Astrocyte (in vitro differentiated cells and primary cell): ENCODE data around the gene GABARAPL2. TPM values are rescaled to one million over a fixed set of nuclear protein-coding genes. Genes with fewer than 3 reads are reported as not detected.

Experiments
- DNase-seq: peaks from one replicate; pipeline ENCODE4 v3.0.0-alpha.2; 2010; ENCODE audit warnings: low read depth
- FAIRE-seq: peaks from 2 replicates; lab custom pipeline; 2011; peaks lifted over from hg19 to GRCh38; lab: Jason Lieb, UNC
- H2AFZ ChIP-seq: 2 replicates; pipeline ENCODE4 v1.6.0; 2012; ENCODE audit warnings: low read depth, low read length, inconsistent platforms
- H3K27ac ChIP-seq: 2 replicates; pipeline ENCODE4 v1.5.1; 2011; ENCODE audit warnings: low read depth, low read length, inconsistent platforms
- H3K27me3 ChIP-seq: 2 replicates; pipeline ENCODE4 v1.6.0; 2011; ENCODE audit warnings: low read length, inconsistent platforms; ENCODE audit not compliant: insufficient read depth
- H3K36me3 ChIP-seq: 2 replicates; pipeline ENCODE4 v1.5.1; 2011; ENCODE audit warnings: low read length, inconsistent platforms; ENCODE audit not compliant: insufficient read depth
- H3K4me1 ChIP-seq: 2 replicates; pipeline ENCODE4 v1.5.1; 2011; ENCODE audit warnings: low read length, inconsistent platforms; ENCODE audit not compliant: insufficient read depth
- H3K4me2 ChIP-seq: 2 replicates; pipeline ENCODE4 v1.6.0; 2012; ENCODE audit warnings: low read length, inconsistent platforms
- H3K4me3 ChIP-seq: 2 replicates; pipeline ENCODE4 v1.5.1; 2011; ENCODE audit warnings: low read depth, mild to moderate bottlenecking, low read length, inconsistent platforms; ENCODE audit not compliant: insufficient read depth
- H3K79me2 ChIP-seq: 2 replicates; pipeline ENCODE4 v1.6.0; 2012; ENCODE audit warnings: mild to moderate bottlenecking, low read length, inconsistent platforms; ENCODE audit not compliant: insufficient read depth
- H3K9ac ChIP-seq: 2 replicates; pipeline ENCODE4 v1.6.0; 2012; ENCODE audit warnings: mild to moderate bottlenecking, low read length, inconsistent platforms
- H3K9me3 ChIP-seq: 2 replicates; pipeline ENCODE4 v1.5.1; 2012; ENCODE audit warnings: low read depth, mild to moderate bottlenecking, low read length, inconsistent platforms; ENCODE audit not compliant: insufficient read depth
- H4K20me1 ChIP-seq: 2 replicates; pipeline ENCODE4 v1.6.0; 2012; ENCODE audit warnings: low read length, inconsistent platforms; ENCODE audit not compliant: insufficient read depth
- H3K27ac Mint-ChIP-seq: one replicate; pipeline ENCODE4 v1.8.0; 2021; ENCODE audit warnings: mild to moderate bottlenecking, mixed read lengths; ENCODE audit not compliant: unreplicated experiment
- H3K27me3 Mint-ChIP-seq: one replicate; pipeline ENCODE4 v1.8.0; 2021; ENCODE audit warnings: low read depth, mixed read lengths; ENCODE audit not compliant: unreplicated experiment
- H3K36me3 Mint-ChIP-seq: one replicate; pipeline ENCODE4 v1.8.0; 2021; ENCODE audit warnings: low read depth, mixed read lengths; ENCODE audit not compliant: unreplicated experiment
- H3K4me1 Mint-ChIP-seq: one replicate; pipeline ENCODE4 v1.8.0; 2021; ENCODE audit warnings: low read depth, mixed read lengths; ENCODE audit not compliant: unreplicated experiment
- H3K4me3 Mint-ChIP-seq: one replicate; pipeline ENCODE4 v1.8.0; 2021; ENCODE audit warnings: mild to moderate bottlenecking, moderate library complexity, mixed read lengths; ENCODE audit not compliant: unreplicated experiment
- H3K9me3 Mint-ChIP-seq: one replicate; pipeline ENCODE4 v1.8.0; 2021; ENCODE audit warnings: mild to moderate bottlenecking, mixed read lengths; ENCODE audit not compliant: unreplicated experiment
- CTCF ChIP-seq: IDR thresholded peaks from 2 replicates; pipeline ENCODE4 v1.5.1; 2011; ENCODE audit warnings: low read depth, mild to moderate bottlenecking, inconsistent platforms, low read length, moderate library complexity; ENCODE audit not compliant: insufficient read depth
- EZH2 ChIP-seq: IDR thresholded peaks from 2 replicates; pipeline ENCODE4 v1.6.1; 2012; ENCODE audit warnings: mild to moderate bottlenecking, low read length, inconsistent platforms; ENCODE audit not compliant: insufficient read depth
- total RNA-seq: library from RNA; stranded (reverse); gene quantifications from 2 replicates; pipeline ENCODE4 v1.2.1, GENCODE V29; 2021

The GABARAPL2 gene
- total RNA-seq, 1 donor from 2014 or later = 108 TPM

DNA sequence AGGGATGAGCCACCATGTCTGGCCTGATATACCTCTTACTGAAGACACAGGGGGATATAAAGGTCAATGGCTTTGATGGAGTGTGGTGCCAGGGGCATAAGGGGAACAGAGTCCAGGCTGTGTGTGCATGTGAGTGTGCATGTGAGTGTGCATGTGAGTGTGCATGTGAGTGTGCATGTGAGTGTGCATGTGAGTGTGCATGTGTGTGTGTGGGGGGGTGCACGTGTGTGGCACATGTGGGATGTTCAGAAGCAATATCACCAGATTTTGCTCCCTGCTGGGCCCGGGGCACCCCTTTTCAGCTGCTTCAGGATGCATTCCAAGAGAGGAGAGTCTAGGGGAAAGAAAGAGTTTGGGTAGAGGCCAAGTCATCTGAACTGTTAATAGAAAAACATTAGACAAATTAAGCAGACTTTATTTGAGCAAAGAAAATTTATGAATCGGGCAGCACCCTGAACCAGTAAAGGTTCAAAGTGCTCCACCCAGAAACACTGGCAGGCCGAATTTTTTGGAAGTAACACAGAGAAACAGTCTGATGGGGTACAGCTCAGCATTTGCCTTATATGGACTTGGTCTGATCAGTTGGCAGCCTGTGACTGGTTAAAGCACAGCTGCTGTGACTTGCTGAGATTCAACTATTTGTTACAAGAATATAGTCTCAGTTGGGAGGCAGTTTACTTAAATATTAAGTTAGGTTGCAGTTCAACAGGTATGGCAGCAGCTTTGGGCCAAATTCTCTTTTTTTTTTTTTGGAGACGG lies 40.0 kb upstream of the GABARAPL2 start:
- Mint-ChIP-seq H3K9me3 (peaks cover 2% of the 10 kb centered on the region), H3K27ac (no peak overlapping the region), H3K36me3 (no peaks in the 10 kb centered on the region), H3K4me3 (no peak overlapping the region), H3K4me1 (no peaks in the 10 kb centered on the region), H3K27me3 (peaks cover 1% of the 10 kb centered on the region)
- DNase-seq = no peak
- Histone ChIP-seq H3K4me3 (no peak overlapping the region), H3K9ac (no peak overlapping the region), H3K27ac (no peak overlapping the region), H3K27me3 (no peaks in the 10 kb centered on the region), H3K4me1 (no peaks in the 10 kb centered on the region), H4K20me1 (no peaks in the 10 kb centered on the region), H3K36me3 (no peaks in the 10 kb centered on the region), H3K79me2 (no peaks in the 10 kb centered on the region), H3K9me3 (no peaks in the 10 kb centered on the region), H2AFZ (no peak overlapping the region), H3K4me2 (no peak overlapping the region)
- FAIRE-seq = no peak
- no peak for TF ChIP-seq EZH2
- TF ChIP-seq CTCF = no peak

GRCh38 chr16:75527825-75528299 lies 38.3 kb upstream of the GABARAPL2 start:
- no peak for FAIRE-seq
- Mint-ChIP-seq H3K9me3 (peaks cover 2% of the 10 kb centered on the region), H3K36me3 (peaks cover 3% of the 10 kb centered on the region), H3K27ac (no peak overlapping the region), H3K27me3 (peaks cover 16% of the 10 kb centered on the region), H3K4me3 (no peak overlapping the region), H3K4me1 (no peaks in the 10 kb centered on the region)
- no peak for DNase-seq
- H3K27ac ChIP-seq = no peak overlapping the region
- H3K27me3 ChIP-seq = no peaks in the 10 kb centered on the region
- H4K20me1 ChIP-seq = no peaks in the 10 kb centered on the region
- no peak overlapping the region for H3K9ac ChIP-seq
- no peaks in the 10 kb centered on the region for H3K79me2 ChIP-seq
- no peak overlapping the region for H2AFZ ChIP-seq
- H3K36me3 ChIP-seq = no peaks in the 10 kb centered on the region
- no peaks in the 10 kb centered on the region for H3K9me3 ChIP-seq
- H3K4me2 ChIP-seq = no peak overlapping the region
- TF ChIP-seq CTCF = no peak
- TF ChIP-seq EZH2 = no peak
- no peak overlapping the region for H3K4me3 ChIP-seq
- no peaks in the 10 kb centered on the region for H3K4me1 ChIP-seq
